ENCODE measurements around the gene PPP1R14B.

Gene PPP1R14B

GRCh38 chr11:64258356-64258755 lies 11.6 kb upstream of the PPP1R14B start:
- H3K4me3 ChIP-seq (ENCODE audit: low read depth, low read length): no peak overlapping the region
- no peak for TF ChIP-seq CTCF (IDR thresholded peaks at IDR 0.05; ENCODE audit: low read depth, low read length)
- no peak for DNase-seq (ENCODE audit: low read depth, low spot score)
- in situ Hi-C loops (cut with HindIII; ENCODE audit: low sequenced_read_pairs): no loop called here

GRCh38 chr11:64256300-64256699 lies 9.6 kb upstream of the PPP1R14B start:
- TF ChIP-seq CTCF (IDR thresholded peaks at IDR 0.05; ENCODE audit: low read depth, low read length): no peak
- DNase-seq (ENCODE audit: low read depth, low spot score): no peak
- H3K4me3 ChIP-seq (ENCODE audit: low read depth, low read length): no peak overlapping the region
- in situ Hi-C loops (cut with HindIII; ENCODE audit: low sequenced_read_pairs): no loop called here

GRCh38 chr11:64255135-64256128 lies 8.7 kb upstream of the PPP1R14B start:
- no peak overlapping the region for H3K4me3 ChIP-seq (ENCODE audit: low read depth, low read length)
- no peak for TF ChIP-seq CTCF (IDR thresholded peaks at IDR 0.05; ENCODE audit: low read depth, low read length)
- no peak for DNase-seq (ENCODE audit: low read depth, low spot score)
- in situ Hi-C loops (cut with HindIII; ENCODE audit: low sequenced_read_pairs): no loop called here

GRCh38 chr11:64254326-64254725 lies 7.6 kb upstream of the PPP1R14B start:
- no peak for DNase-seq (ENCODE audit: low read depth, low spot score)
- no peak overlapping the region for H3K4me3 ChIP-seq (ENCODE audit: low read depth, low read length)
- in situ Hi-C loops (cut with HindIII; ENCODE audit: low sequenced_read_pairs): no loop called here
- TF ChIP-seq CTCF (IDR thresholded peaks at IDR 0.05; ENCODE audit: low read depth, low read length): no peak

- in situ Hi-C loops (cut with HindIII; ENCODE audit: low sequenced_read_pairs): no loop called here
- no peak for DNase-seq (ENCODE audit: low read depth, low spot score)
- no peak for TF ChIP-seq CTCF (IDR thresholded peaks at IDR 0.05; ENCODE audit: low read depth, low read length)
- H3K4me3 ChIP-seq (ENCODE audit: low read depth, low read length): no peak overlapping the region
Measured at GRCh38 chr11:64253481-64253880, 6.7 kb upstream of the PPP1R14B start.

GRCh38 chr11:64253043-64253442 lies 6.3 kb upstream of the PPP1R14B start:
- no peak for TF ChIP-seq CTCF (IDR thresholded peaks at IDR 0.05; ENCODE audit: low read depth, low read length)
- H3K4me3 ChIP-seq (ENCODE audit: low read depth, low read length): no peak overlapping the region
- in situ Hi-C loops (cut with HindIII; ENCODE audit: low sequenced_read_pairs): no loop called here
- DNase-seq (ENCODE audit: low read depth, low spot score): no peak
